Measurements from ENCODE around the gene HGFAC.

- TF ChIP-seq, protein P1, sequence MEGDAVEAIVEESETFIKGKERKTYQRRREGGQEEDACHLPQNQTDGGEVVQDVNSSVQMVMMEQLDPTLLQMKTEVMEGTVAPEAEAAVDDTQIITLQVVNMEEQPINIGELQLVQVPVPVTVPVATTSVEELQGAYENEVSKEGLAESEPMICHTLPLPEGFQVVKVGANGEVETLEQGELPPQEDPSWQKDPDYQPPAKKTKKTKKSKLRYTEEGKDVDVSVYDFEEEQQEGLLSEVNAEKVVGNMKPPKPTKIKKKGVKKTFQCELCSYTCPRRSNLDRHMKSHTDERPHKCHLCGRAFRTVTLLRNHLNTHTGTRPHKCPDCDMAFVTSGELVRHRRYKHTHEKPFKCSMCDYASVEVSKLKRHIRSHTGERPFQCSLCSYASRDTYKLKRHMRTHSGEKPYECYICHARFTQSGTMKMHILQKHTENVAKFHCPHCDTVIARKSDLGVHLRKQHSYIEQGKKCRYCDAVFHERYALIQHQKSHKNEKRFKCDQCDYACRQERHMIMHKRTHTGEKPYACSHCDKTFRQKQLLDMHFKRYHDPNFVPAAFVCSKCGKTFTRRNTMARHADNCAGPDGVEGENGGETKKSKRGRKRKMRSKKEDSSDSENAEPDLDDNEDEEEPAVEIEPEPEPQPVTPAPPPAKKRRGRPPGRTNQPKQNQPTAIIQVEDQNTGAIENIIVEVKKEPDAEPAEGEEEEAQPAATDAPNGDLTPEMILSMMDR (IDR thresholded peaks at IDR 0.05): no peak
- TF ChIP-seq EZH2 (IDR thresholded peaks at IDR 0.05): no peak
These were observed 24.9 kb upstream of the HGFAC start for GRCh38 chr4:3416821-3417221.
